Pons (tissue), 1 donor: Measurements from ENCODE around the gene MAN1C1.

Source experiments
- DNase-seq: peaks from one replicate; pipeline ENCODE4 v3.0.0-alpha.2; 2016; ENCODE audit warnings: low spot score

The MAN1C1 gene

GRCh38 chr1:25614501-25615171 lies 2.0 kb upstream of the MAN1C1 start:
- DNase-seq, result no peak

- no peak for DNase-seq
Observed at GRCh38 chr1:25615172-25615541, 1.4 kb upstream of the MAN1C1 start.

- DNase-seq, result peak; percentile 35
Observed at GRCh38 chr1:25615563-25616094, 962 bp upstream of the MAN1C1 start.

- no peak for DNase-seq
Observed at GRCh38 chr1:25616987-25617624, 515 bp downstream of the MAN1C1 start.

GRCh38 chr1:25617625-25618432 lies 1.2 kb downstream of the MAN1C1 start:
- no peak for DNase-seq

- no peak for DNase-seq
Observed at GRCh38 chr1:25618433-25618808, 1.8 kb downstream of the MAN1C1 start.

GRCh38 chr1:25619101-25619890 lies 2.7 kb downstream of the MAN1C1 start:
- peak; percentile 52 for DNase-seq

GRCh38 chr1:25620211-25620610 lies 3.6 kb downstream of the MAN1C1 start:
- DNase-seq, result no peak

GRCh38 chr1:25620701-25621350 lies 4.2 kb downstream of the MAN1C1 start:
- DNase-seq, result no peak

- no peak for DNase-seq
Observed at GRCh38 chr1:25621876-25622275, 5.3 kb downstream of the MAN1C1 start.

- no peak for DNase-seq
Observed at GRCh38 chr1:25622531-25622930, 5.9 kb downstream of the MAN1C1 start.

GRCh38 chr1:25623007-25623406 lies 6.4 kb downstream of the MAN1C1 start:
- DNase-seq, result no peak

- no peak for DNase-seq
Observed at GRCh38 chr1:25623731-25624130, 7.1 kb downstream of the MAN1C1 start.

GRCh38 chr1:25624156-25624555 lies 7.6 kb downstream of the MAN1C1 start:
- no peak for DNase-seq

- no peak for DNase-seq
Observed at GRCh38 chr1:25624604-25625003, 8.0 kb downstream of the MAN1C1 start.

GRCh38 chr1:25626018-25626417 lies 9.4 kb downstream of the MAN1C1 start:
- DNase-seq, result no peak

- DNase-seq, result no peak
Observed at GRCh38 chr1:25628741-25629421, 12.3 kb downstream of the MAN1C1 start.

- DNase-seq, result no peak
Observed at GRCh38 chr1:25629836-25630235, 13.2 kb downstream of the MAN1C1 start.

- DNase-seq, result no peak
Observed at GRCh38 chr1:25631750-25632485, 15.3 kb downstream of the MAN1C1 start.

- DNase-seq, result no peak
Observed at GRCh38 chr1:25634066-25634465, 17.5 kb downstream of the MAN1C1 start.
